ENCODE results near the gene GNG11.
"Not testable (repeated sequence)": the region's sequence is repeated elsewhere in the genome, so short reads cannot be mapped to it uniquely, and the experiment has no call there.

The GNG11 gene

GRCh38 chr7:93911661-93912060 lies 9.9 kb upstream of the GNG11 start:
- DNase-seq (ENCODE audit: low read depth in 2 of 2), result not testable (repeated sequence)

DNA sequence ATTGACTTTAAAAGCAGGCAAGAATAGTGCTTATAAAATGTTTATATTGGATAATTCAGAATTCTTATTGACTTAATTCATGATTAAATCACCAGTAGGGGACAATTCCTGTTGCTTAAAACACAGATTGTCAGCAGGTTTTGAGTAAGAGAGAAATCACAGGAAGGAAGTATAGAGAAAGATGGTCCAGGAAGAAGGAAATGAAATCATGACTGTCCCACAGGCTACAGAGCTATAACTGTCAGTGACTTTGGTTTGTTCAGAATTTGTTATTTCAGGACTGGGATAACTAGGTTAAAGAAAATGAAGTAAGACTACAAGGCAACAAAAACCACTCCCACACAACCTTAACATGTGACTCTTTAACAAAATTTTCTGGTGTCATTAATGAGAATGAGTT lies 8.3 kb upstream of the GNG11 start:
- no peak for DNase-seq (ENCODE audit: low read depth in 2 of 2)

GRCh38 chr7:93914581-93915066 lies 6.9 kb upstream of the GNG11 start:
- DNase-seq (ENCODE audit: low read depth in 2 of 2), result no peak

DNA sequence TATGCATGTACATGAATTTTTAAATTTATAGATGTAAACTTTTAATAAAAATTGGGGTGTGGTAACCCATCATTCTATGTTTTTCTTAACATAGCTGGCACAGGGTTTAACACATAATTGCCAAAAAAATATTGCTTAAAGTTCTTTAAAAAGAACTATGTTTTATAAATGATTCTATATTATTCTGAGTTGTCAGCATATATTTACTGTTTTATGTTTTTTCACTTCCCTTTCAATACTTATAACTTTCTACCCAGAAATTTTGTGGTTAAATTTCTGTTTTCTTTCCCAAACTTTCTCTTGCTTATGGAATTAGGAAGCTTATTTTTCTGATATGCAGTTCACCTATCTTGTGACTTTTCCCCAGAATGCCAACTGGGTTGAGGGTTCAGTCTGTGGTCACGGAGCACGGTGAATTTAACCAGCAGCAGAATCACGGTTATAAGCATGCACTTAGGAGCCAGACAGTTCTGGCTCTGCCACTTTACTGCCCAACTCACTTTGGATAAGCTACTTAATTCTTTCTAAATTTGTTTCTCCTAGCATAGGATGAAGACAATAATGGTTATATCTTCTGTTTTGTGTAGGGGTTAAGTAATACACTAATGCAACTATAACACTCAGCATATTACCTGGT lies 6.2 kb upstream of the GNG11 start:
- not testable (repeated sequence) for DNase-seq (ENCODE audit: low read depth in 2 of 2)

GRCh38 chr7:93915888-93916287 lies 5.6 kb upstream of the GNG11 start:
- DNase-seq (ENCODE audit: low read depth in 2 of 2), result not testable (repeated sequence)

DNA sequence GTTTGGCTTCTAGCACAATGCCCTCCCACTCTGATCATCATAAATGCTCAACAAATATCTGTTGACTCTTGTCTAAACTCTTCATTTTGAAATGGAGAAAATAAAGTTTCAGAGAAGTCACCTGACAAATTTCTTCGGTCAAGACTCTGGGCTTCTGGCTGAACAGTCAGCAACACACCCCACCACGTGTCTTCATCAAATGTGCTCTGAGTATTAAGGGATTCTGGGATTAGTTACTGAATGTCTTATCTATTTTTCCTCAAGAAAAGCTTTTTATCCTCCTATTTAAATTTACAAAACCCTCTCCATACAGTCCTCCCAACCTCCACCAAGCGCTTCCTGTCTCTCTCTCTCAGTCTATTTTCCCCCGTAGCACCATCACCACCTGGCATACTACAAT lies 5.2 kb upstream of the GNG11 start:
- not testable (repeated sequence) for DNase-seq (ENCODE audit: low read depth in 2 of 2)

DNA sequence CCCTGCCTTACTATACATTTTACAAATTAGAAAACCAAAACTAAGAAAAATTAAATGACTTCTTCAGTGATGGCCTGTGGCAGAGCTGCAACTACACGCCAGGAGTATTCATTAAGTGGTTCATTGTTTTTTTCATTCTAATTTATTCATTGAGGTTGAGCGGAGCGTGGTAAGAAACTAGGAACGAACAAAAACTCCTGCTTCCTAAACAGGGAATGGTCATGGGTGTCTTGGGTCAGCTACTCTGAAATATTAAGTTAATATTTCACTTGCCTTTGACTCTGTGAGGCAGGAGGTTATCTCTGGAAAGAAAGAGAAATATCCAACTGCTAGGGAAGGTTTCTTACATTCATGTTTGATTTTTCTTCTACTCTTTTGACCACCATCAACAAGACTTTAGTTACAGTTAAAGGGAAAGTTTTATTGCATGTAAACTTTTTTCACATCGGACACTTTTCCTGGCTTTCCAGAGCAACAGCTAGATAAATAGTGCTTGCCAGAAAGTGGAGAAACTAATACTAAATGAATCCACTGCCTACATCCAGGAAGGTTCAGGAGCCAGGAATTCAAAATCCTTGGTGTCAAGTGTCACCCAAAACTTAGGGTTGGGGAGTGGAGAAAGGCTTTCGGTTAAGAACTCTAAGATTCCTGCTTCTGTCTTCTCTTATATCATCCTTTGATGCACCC lies 896 bp upstream of the GNG11 start:
- no peak for DNase-seq (ENCODE audit: low read depth in 2 of 2)

DNA sequence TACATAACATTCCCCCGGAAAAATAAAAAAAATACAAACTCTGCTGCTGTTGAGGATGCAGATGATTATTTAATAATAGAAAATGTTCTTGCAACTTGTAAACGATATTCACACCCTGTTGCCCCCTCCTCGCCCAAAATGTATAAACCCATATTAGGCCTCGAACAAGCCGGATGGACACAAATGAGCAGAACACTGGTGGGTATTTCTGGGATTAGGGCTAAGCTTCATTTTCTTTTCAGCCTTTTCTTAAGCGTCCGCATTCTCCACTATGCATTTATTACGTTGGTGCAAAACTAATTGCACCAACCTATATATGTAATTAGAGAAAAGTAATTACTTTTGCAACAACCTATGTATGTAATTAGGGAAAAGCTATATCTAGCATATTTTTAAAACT lies 349 bp upstream of the GNG11 start:
- no peak for DNase-seq (ENCODE audit: low read depth in 2 of 2)

- no peak for DNase-seq (ENCODE audit: low read depth in 2 of 2)
Observed at GRCh38 chr7:93923296-93923695, 1.8 kb downstream of the GNG11 start.

DNA sequence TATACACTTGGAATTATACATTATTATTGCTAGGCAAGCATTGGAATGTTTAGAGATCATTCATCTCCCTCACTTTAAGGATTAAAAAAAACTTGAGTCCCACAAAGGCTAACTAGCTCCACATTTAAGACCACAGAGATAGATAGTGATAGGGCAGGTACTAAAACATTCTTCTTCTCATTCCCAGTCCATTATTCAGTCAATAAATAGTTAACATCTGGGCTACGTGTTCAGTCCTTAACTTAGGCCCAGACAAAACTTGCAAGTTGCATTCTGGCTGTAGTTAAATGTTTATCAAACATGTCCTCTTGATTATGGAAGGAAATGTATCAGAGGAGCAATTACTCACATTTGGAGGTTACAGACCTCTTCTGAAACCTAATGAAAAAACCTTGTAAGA lies 2.4 kb downstream of the GNG11 start:
- DNase-seq (ENCODE audit: low read depth in 2 of 2), result no peak

DNA sequence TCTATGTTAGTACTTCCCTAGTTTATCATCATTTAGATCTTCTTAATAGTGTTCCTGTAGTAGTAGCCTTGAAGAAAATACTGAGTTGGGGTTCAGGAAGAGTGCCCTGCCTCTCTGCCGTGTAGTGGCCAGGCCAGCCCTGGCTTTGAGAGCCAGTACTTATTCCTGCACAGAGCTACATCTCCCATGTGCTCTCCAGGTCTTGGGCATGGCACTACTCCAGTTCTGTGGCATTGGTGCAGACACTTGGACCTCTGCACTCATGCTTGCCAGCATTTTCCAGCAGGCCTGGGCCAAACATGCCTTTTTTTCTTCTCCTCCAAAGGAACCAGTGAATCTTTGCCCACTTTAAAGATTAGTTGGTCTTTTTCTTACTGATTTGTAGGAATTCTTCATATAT lies 5.3 kb downstream of the GNG11 start:
- DNase-seq (ENCODE audit: low read depth in 2 of 2), result no peak

- DNase-seq (ENCODE audit: low read depth in 2 of 2), result no peak
Observed at GRCh38 chr7:93927585-93927984, 6.0 kb downstream of the GNG11 start.

DNA sequence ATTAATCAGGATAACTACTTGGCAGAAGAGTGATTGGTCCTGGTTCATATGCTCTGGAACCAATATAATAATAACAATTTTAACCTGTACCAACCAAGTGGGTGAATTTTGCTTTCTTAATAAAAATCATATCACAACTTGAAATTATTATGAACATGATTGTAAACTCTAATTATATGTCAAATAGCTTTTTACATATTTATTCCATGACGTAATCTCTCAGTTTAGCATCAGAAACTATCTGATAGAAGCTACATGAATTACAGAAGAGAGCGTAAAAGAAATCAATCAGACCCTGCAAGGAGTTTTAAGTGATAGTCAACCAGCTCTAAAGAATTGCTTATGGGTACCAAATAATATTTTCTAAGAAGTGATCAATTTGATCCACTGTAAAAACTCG lies 10.1 kb downstream of the GNG11 start:
- DNase-seq (ENCODE audit: low read depth in 2 of 2), result no peak

DNA sequence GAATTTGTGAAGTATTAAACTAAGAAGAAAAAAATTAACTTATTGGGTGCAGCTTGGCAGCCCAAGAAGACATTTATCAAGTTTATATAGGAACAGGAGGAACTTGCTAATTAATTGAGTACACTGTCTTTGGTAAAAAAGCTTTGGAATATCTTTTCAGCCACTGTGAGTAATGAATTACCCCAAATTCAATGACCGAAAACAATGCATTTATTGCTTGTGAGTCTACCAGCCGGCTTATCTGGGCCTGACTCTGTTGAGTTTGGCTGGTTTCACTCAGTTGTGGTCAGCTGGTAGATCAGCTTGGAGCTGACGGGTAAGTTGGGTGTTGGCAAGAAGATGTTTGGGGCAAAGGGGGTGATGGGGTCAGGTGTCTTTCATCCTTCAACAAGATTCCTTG lies 11.6 kb downstream of the GNG11 start:
- no peak for DNase-seq (ENCODE audit: low read depth in 2 of 2)

GRCh38 chr7:93935102-93935501 lies 13.6 kb downstream of the GNG11 start:
- no peak for DNase-seq (ENCODE audit: low read depth in 2 of 2)

DNA sequence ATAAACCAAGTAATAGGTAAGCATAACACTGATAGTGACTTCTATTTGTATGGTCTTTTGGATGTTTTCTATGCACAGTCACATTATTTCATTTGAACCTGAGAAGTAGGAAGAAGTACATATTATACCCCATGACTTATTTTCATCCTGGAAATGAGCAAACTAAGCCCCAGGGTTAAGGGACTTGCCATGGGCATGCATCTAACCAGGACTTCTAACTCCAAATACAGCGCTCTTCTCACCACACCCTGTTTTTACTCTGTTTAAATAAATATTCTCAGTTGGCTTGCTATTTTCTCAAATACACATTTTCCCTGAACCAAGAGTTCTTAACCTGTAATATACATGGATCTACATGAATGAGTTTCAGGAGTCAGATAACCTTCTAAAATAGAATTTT lies 16.3 kb downstream of the GNG11 start:
- no peak for DNase-seq (ENCODE audit: low read depth in 2 of 2)

DNA sequence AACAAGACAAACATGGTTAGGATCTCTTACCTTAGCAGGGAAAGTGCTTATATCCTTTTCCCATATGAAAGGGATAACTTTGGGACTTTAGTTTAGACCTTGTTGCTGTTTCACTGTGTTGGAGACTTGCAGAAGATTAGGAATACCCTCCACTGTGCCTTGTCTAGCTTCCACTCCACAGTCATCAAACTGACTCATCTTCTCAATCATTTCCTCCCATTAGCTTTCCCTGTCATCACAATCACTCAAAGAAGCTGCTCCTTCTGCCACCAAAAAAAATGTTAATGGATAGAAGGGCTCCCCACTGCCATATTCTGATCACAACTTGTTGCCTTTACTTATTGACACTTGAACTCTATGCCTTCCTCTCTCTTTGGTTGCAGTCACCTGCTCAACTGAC lies 16.8 kb downstream of the GNG11 start:
- DNase-seq (ENCODE audit: low read depth in 2 of 2), result no peak

- DNase-seq (ENCODE audit: low read depth in 2 of 2), result no peak
Observed at GRCh38 chr7:93941945-93942344, 20.4 kb downstream of the GNG11 start.

- no peak for DNase-seq (ENCODE audit: low read depth in 2 of 2)
Observed at GRCh38 chr7:93943816-93944540, 22.4 kb downstream of the GNG11 start.

GRCh38 chr7:93944673-93945072 lies 23.1 kb downstream of the GNG11 start:
- DNase-seq (ENCODE audit: low read depth in 2 of 2), result no peak

GRCh38 chr7:93945083-93945482 lies 23.5 kb downstream of the GNG11 start:
- no peak for DNase-seq (ENCODE audit: low read depth in 2 of 2)

- DNase-seq (ENCODE audit: low read depth in 2 of 2), result no peak
Observed at GRCh38 chr7:93945756-93946535, 24.4 kb downstream of the GNG11 start.
